Adrenal gland (tissue), 12 donors: Measurements from ENCODE around the gene CD248. TPM values are rescaled to one million over a fixed set of nuclear protein-coding genes. Genes with fewer than 3 reads are reported as not detected.

Experiments used
- DNase-seq, 7 donors: peaks; one replicate each; pipeline ENCODE4 v3.0.0-alpha.2; 2019 to 2020
- H3K27ac ChIP-seq, 5 donors: fragments of 200-600 bp; sonication (generic) in 4 of 5; 1 replicate in 3 of 5; 2 replicates in 2 of 5; pipeline versions ENCODE4 v1.5.1 to v1.8.0; 2016 to 2020; ENCODE audit warnings: mild to moderate bottlenecking in 1 of 5
- H3K27me3 ChIP-seq: fragments of 200-600 bp; 2 replicates; pipeline ENCODE4 v1.8.0; 2021
- H3K36me3 ChIP-seq, 2 donors: fragments of 200-600 bp; replicated peaks in 1 of 2; 1 replicate in 1 of 2; 2 replicates in 1 of 2; pipeline versions ENCODE4 v1.5.1 to v1.8.0; 2018 to 2022
- H3K4me1 ChIP-seq, 2 donors: fragments of 200-600 bp; replicated peaks in 1 of 2; 1 replicate in 1 of 2; 2 replicates in 1 of 2; pipeline versions ENCODE4 v1.5.1 to v1.8.0; 2018 to 2021
- H3K4me3 ChIP-seq, 4 donors: fragments of 200-600 bp; sonication (generic) in 3 of 4; one replicate each; pipeline ENCODE4 v1.5.1; 2016 to 2018
- H3K9me3 ChIP-seq, 3 donors: fragments of 200-600 bp; sonication (generic) in 1 of 3; replicated peaks in 1 of 3; 1 replicate in 2 of 3; 2 replicates in 1 of 3; pipeline versions ENCODE4 v1.5.1 to v1.8.0; 2016 to 2021
- CTCF ChIP-seq, 6 experiments: fragments of 450-650 bp in 4 of 6; fragments of 200-600 bp in 2 of 6; sonication (generic) in 1 of 6; IDR thresholded peaks; 1 replicate in 5 of 6; 2 replicates in 1 of 6; pipeline versions ENCODE4 v1.5.1 to v1.8.0; 2016 to 2021; ENCODE audit warnings: antibody characterized with exemption in 6 of 6, mild to moderate bottlenecking in 2 of 6, moderate library complexity in 1 of 6
- POLR2A ChIP-seq, 2 donors: fragments of 450-650 bp; IDR thresholded peaks; one replicate each; pipeline ENCODE4 v1.6.1; 2017; ENCODE audit warnings: antibody characterized with exemption in 2 of 2, mild to moderate bottlenecking in 2 of 2, moderate library complexity in 1 of 2
- WGBS, 4 donors: extraction: QIAGEN DNeasy Blood & Tissue Kit in 2 of 4; methylation state at CpG; one replicate each; pipeline versions ENCODE4 v1.1.5 to v1.1.7; 2013 to 2017; 5-methylcytosine and 5-hydroxymethylcytosine counted together
- intact Hi-C, 2 donors: fragments of 100-400 bp; cut with DNase I; formaldehyde crosslinking; loops; one replicate each; pipeline versions ENCODE4 v1.14.1 to v1.15.0; 2022 to 2023
- polyA plus RNA-seq, 3 donors: library from polyadenylated mRNA; stranded (reverse); fragments of 200-250 nt in 2 of 3; fragments of 350-450 nt in 1 of 3; fragmentation: Illumina TruSeq in 1 of 3; extraction: RNeasy Lipid Tissue Mini Kit (QIAGEN cat#74804) in 1 of 3; gene quantifications; one replicate each; pipeline ENCODE4 v1.2.3, GENCODE V29; 2013 to 2014
- total RNA-seq, 9 donors: library from RNA; depleted of rRNA in 4 of 9; stranded (reverse); fragments of >200 nt in 4 of 9; fragments of 120-200 nt in 1 of 9; fragmentation: NEBNext Ultra II Directional in 1 of 9; extraction: Animal tissue kit (Norgen Biotek cat#: 25700) in 1 of 9; gene quantifications; one replicate each; pipeline versions ENCODE4 v1.1.0 to v1.2.4, GENCODE V29; 2013 to 2023
- donor health status: healthy with polysubstance abuse.
- donor health status: Bipolar disorder and iron deficiency.
- donor health status: DM: yes; HTN: yes; CAD: no.
- donor health status: DM: no; HTN: no; CAD: no.
- donor health status: DM: no; HTN: no; CAD: no.
- donor health status: DM: yes; HTN: yes; CAD: no.

CD248 gene
- total and polyA plus RNA-seq, 12 donors: 3.8 to 28.0 (median 15.8) TPM

GRCh38 chr11:66343176-66343575, 26.3 kb upstream of the CD248 start:
- TF ChIP-seq POLR2A (IDR thresholded peaks at IDR 0.05) (no peak), CTCF (IDR thresholded peaks at IDR 0.05) (no peak)
- Histone ChIP-seq H3K36me3 (peaks cover 0 to 37% of the 10 kb centered on the region in 2 donors), H3K9me3 (no peaks in the 10 kb centered on the region), H3K4me3 (no peak overlapping the region), H3K4me1 (peaks cover 28 to 32% of the 10 kb centered on the region in 2 donors), H3K27ac (no peak overlapping the region), H3K27me3 (no peaks in the 10 kb centered on the region)
- peak in 1 of 7 donors; percentile 7 for DNase-seq
- 88 to 94% (median 91%) methylated on average over 8 of the region's 8 CpGs for WGBS, 4 donors
- intact Hi-C loops: loop anchor here in 1 of 2 donors (5.0 kb wide), 1 partner anchor 36 kb away; no protein-coding TSS in a partner anchor

GRCh38 chr11:66341502-66342126, 24.8 kb upstream of the CD248 start:
- DNase-seq: peak in 1 of 7 donors; percentile 12
- no peaks in the 10 kb centered on the region for H3K9me3 ChIP-seq
- WGBS, 4 donors: 91 to 94% (median 92%) methylated on average over 20 to 21 of the region's 21 CpGs
- H3K4me1 ChIP-seq: peaks cover 22 to 35% of the 10 kb centered on the region in 2 donors
- intact Hi-C loops: loop anchor here in 1 of 2 donors (5.0 kb wide), 1 partner anchor 34 kb away; no protein-coding TSS in a partner anchor
- H3K27ac ChIP-seq: no peak overlapping the region
- no peaks in the 10 kb centered on the region for H3K27me3 ChIP-seq
- TF ChIP-seq POLR2A (IDR thresholded peaks at IDR 0.05): no peak
- TF ChIP-seq CTCF (IDR thresholded peaks at IDR 0.05): no peak
- no peak overlapping the region for H3K4me3 ChIP-seq
- peaks cover 0 to 37% of the 10 kb centered on the region in 2 donors for H3K36me3 ChIP-seq

DNA sequence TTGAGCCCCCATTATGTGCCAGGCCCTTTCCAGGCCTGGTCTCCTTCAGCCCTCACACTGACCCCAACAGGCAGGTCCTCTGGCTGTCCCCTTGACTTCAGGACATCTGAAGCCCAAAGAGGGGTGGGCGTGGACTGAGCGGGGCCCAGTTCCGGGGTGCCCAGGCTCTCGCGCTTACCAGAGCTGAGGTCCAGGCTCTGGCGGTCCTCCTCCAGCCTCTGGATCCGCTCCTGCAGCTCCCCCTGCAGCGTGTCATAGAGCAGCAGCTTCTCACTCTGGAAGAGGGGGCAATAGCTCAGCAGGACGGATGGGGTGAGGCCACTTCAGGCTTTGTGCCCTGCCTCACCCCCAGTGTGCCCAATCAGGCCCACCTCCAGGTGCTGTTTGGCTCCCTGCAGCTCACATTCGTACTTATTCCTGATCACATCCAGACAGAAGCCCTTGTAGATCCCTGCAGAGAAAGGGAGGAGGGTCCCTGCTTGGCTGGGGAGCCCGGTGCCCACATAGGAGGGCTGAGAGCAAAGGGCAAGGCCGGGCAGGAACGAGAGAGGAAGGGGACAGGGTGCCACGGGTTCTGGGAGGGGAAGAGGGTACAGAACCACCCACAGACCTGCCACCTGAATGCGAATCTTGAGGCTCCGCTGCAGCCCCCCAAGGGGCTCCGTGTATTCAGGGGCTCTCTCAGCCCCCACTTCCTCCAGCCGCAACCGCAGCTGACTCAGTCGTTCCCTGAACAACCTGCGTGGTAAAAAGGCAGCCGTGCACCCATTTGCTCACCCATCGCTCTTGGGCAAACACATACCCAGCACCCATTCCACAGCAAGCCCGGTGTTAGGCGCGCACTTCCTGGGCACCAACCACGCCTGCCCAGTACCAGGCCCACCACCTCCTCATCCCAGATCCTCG, 24.0 kb upstream of the CD248 start:
- Histone ChIP-seq H3K27me3 (no peaks in the 10 kb centered on the region), H3K36me3 (peaks cover 0 to 37% of the 10 kb centered on the region in 2 donors), H3K4me1 (peaks cover 19 to 31% of the 10 kb centered on the region in 2 donors), H3K27ac (no peak overlapping the region), H3K9me3 (no peaks in the 10 kb centered on the region), H3K4me3 (no peak overlapping the region)
- TF ChIP-seq POLR2A (IDR thresholded peaks at IDR 0.05) (no peak), CTCF (IDR thresholded peaks at IDR 0.05) (no peak)
- intact Hi-C loops: loop anchor here in 1 of 2 donors (5.0 kb wide), 1 partner anchor 34 kb away; no protein-coding TSS in a partner anchor
- 91 to 96% (median 92%) methylated on average over 15 to 28 of the region's 28 CpGs for WGBS, 4 donors
- peak in 1 of 7 donors; percentile 14 for DNase-seq
